Measurements from ENCODE around the gene PRR32.
"Not testable (repeated sequence)": the region's sequence is repeated elsewhere in the genome, so short reads cannot be mapped to it uniquely, and the experiment has no call there.

Gene PRR32, protein sequence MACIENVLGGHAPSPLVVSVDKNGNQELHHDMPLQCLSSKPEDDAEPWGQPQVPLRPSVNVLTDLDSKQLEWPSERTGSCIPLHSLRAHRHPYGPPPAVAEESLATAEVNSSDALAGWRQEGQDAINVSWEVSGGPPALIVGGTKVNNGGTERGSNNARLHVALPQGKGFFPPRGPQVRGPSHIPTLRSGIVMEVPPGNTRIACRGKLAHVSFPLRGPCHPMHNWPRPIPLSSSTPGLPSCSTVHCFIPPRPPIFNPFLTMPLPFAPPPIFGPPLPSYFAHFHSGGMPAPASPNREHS

GRCh38 chrX:126819429-126819828 lies at the start of gene PRR32:
PRR32 (plus strand) TSS chrX:126819729; CDS start chrX:126819844, 115 bp downstream.
- no peak for DNase-seq (ENCODE audit: extremely low read depth in 1 of 2, low read depth in 1 of 2)

DNA sequence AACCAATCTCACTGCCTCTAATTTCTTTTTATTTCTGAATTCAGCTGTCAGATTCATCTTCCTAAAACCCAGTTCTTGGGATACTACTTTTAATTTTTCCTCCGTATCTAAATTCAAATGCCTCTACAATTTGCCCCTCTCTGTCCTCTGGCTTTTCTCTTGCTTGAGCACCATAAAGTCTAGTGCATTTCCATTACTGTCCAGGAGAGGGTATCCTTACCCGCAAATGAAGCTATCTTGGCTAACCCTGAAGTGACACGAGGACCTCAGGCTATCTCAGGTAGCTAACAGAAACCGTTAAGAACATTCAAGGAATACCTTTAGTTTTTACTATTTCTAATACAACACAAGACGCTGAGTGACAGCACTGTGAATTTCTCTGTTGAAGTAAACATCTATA lies 49.4 kb upstream of the PRR32 start:
- no peak for DNase-seq (ENCODE audit: extremely low read depth in 1 of 2, low read depth in 1 of 2)

DNA sequence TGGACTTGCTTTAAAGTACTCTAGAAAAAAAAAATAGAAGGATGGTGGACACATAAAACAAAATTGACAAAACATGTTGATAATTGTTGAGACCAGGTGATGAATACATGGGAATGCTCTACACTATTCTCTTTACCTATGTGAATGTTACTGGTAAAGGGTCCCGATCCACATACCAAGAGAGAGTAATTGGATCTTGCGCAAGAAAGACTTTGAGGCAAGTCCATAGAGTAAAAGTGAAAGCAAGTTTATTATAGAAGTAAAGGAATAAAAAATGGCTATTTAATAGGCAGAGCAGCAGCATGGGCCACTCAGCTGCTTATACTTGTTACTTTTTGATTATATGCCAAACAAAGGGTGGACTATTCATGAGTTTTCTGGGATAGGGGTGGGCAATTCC lies 34.0 kb upstream of the PRR32 start:
- no peak for DNase-seq (ENCODE audit: extremely low read depth in 1 of 2, low read depth in 1 of 2)

DNA sequence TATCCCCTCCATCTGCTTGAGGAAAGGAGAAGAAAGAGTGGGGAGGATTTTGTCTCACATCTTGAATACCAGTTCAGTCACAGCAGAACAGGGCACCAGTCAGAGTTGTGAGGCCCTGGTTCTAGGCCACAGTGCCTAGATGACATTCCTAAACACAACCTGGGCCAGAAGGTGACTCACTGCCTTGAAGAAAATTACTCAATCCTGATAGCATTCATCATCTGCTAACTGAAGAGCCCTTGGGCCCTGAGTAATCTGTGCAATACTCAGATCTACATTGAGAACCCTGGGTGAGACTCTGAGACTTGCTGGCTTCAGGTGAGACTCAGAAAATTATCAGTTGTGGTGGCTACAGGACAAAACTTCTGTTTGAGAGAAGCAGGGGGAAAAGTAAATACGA lies 20.5 kb upstream of the PRR32 start:
- DNase-seq (ENCODE audit: extremely low read depth in 1 of 2, low read depth in 1 of 2), result no peak

DNA sequence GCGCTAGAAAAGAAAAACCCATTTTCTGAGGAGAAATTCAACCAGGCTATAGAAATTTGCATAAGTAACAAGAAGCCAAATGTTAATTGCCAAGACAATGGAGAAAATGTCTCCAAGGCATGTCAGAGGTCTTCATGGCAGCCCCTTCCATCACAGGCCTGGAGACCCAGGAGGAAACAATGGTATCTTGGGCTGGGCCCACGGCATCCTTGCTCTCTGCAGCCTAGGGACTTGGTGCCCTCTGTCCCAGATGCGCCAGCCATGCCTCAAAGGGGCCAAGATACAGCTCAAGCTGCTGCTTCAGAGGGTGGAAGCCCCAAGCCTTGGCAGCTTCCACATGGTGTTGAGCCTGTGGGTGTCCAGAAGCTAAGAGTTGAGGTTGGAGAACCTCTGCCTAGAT lies 12.7 kb upstream of the PRR32 start:
- DNase-seq (ENCODE audit: extremely low read depth in 1 of 2, low read depth in 1 of 2), result not testable (repeated sequence)

DNA sequence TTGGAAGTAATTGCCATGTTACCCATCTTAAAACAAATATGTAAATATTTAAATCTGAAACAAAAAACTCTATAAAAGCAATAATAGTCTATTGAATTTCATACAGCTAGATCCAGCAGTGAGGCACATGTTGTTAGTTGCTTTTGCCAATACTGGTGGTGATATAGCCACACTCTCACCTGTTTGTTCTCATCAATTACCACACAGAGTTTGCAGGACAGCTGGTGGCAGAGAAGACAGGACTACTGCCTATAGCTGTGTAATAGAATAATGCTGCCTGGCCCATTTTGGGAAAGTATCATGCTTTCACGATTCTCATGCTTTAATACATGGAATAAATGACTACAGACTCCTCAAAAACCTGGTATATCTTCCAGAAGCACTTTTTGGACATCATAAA lies 3.7 kb upstream of the PRR32 start:
- no peak for DNase-seq (ENCODE audit: extremely low read depth in 1 of 2, low read depth in 1 of 2)

DNA sequence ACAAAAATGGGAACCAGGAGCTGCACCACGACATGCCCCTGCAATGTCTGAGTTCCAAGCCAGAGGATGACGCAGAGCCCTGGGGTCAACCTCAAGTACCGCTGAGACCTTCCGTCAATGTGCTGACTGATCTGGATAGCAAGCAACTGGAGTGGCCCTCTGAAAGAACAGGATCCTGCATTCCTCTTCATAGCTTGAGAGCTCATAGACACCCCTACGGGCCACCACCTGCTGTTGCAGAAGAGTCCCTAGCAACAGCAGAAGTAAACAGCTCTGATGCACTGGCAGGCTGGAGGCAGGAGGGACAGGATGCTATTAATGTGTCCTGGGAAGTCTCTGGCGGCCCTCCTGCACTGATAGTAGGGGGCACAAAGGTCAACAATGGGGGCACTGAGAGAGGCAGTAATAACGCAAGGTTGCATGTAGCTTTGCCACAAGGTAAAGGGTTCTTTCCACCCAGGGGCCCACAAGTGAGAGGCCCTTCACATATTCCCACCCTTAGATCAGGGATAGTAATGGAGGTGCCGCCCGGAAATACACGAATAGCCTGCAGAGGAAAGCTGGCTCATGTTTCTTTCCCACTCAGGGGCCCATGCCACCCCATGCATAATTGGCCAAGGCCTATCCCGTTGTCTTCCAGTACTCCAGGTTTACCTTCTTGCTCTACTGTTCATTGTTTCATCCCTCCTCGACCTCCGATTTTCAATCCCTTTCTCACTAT lies 1.3 kb downstream of the PRR32 start:
- no peak for DNase-seq (ENCODE audit: extremely low read depth in 1 of 2, low read depth in 1 of 2)

GRCh38 chrX:126824338-126825007 lies 4.9 kb downstream of the PRR32 start:
- DNase-seq (ENCODE audit: extremely low read depth in 1 of 2, low read depth in 1 of 2), result no peak

GRCh38 chrX:126825566-126826193 lies 6.2 kb downstream of the PRR32 start:
- no peak for DNase-seq (ENCODE audit: extremely low read depth in 1 of 2, low read depth in 1 of 2)

GRCh38 chrX:126836186-126836585 lies 16.7 kb downstream of the PRR32 start:
- DNase-seq (ENCODE audit: extremely low read depth in 1 of 2, low read depth in 1 of 2), result no peak

DNA sequence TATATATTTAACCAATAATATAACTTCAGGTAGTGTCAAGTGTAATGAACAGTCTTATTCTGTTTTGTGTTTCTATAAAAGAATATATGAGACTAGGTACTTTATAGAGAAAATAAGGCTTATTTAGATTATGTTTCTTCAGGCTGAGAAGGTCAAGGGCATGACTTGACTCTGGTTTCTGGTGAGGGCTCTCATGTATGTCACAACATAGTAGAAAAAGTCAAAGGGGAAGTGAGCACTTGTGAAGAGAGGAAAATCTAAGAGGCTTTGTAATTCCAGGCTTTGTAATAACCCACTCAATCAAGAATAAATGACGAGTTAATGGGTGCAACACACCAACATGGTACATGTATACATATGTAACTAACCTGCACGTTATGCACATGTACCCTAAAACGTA lies 27.6 kb downstream of the PRR32 start:
- DNase-seq (ENCODE audit: extremely low read depth in 1 of 2, low read depth in 1 of 2), result no peak

GRCh38 chrX:126855839-126856524 lies 36.5 kb downstream of the PRR32 start:
- DNase-seq (ENCODE audit: extremely low read depth in 1 of 2, low read depth in 1 of 2), result no peak
